Breast epithelium (tissue), 3 donors: Measurements from ENCODE around the gene ABI3BP.

Experiments used
- POLR2A ChIP-seq: fragments of 450-650 bp; IDR thresholded peaks from one replicate; pipeline ENCODE4 v1.6.1; 2016; ENCODE audit warnings: antibody characterized with exemption, mild to moderate bottlenecking, moderate library complexity
- POLR2AphosphoS5 ChIP-seq, 3 donors: sonication (generic); formaldehyde crosslinking; IDR thresholded peaks; one replicate each; pipeline ENCODE4 v1.6.1; 2017; ENCODE audit warnings: antibody characterized with exemption in 3 of 3
- TF ChIP-seq, protein P1 (sequence below), 3 donors: fragments of 450-650 bp; IDR thresholded peaks; one replicate each; pipeline ENCODE4 v1.5.1; 2016 to 2017; ENCODE audit warnings: antibody characterized with exemption in 3 of 3, mild to moderate bottlenecking in 3 of 3, moderate library complexity in 3 of 3

DNA sequence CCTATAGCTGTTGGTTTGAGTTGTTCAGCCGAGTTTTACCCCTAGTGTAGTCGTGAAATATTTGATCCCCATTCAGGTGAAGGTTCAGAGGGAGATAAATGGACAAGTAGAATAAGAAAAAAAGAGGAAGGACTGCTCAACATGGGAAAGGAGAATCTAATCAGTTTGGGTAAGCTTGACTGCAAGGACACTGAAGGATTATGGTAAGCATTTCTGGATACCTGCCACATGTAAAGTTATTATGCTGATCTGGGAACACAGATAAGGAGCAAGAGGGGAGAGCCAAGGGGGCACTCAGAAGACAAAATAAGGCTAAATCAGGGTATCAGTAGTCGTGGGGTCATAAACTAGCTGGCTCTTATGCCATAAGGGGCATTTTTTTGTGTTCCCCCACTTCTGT lies 234.1 kb downstream of the ABI3BP start:
- TF ChIP-seq POLR2A: no peak
- TF ChIP-seq, protein P1, sequence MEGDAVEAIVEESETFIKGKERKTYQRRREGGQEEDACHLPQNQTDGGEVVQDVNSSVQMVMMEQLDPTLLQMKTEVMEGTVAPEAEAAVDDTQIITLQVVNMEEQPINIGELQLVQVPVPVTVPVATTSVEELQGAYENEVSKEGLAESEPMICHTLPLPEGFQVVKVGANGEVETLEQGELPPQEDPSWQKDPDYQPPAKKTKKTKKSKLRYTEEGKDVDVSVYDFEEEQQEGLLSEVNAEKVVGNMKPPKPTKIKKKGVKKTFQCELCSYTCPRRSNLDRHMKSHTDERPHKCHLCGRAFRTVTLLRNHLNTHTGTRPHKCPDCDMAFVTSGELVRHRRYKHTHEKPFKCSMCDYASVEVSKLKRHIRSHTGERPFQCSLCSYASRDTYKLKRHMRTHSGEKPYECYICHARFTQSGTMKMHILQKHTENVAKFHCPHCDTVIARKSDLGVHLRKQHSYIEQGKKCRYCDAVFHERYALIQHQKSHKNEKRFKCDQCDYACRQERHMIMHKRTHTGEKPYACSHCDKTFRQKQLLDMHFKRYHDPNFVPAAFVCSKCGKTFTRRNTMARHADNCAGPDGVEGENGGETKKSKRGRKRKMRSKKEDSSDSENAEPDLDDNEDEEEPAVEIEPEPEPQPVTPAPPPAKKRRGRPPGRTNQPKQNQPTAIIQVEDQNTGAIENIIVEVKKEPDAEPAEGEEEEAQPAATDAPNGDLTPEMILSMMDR (IDR thresholded peaks at IDR 0.05): no peak
- TF ChIP-seq POLR2AphosphoS5 (IDR thresholded peaks at IDR 0.05): no peak
